Stomach smooth muscle (tissue), 2 donors: ENCODE results near the gene RND2.
"Not testable (repeated sequence)": the region's sequence is repeated elsewhere in the genome, so short reads cannot be mapped to it uniquely, and the experiment has no call there.

Source experiments
- H3K27ac ChIP-seq: one replicate; pipeline ENCODE4 v1.7.0; 2013; ENCODE audit warnings: mild to moderate bottlenecking, low read length, inconsistent platforms
- H3K27me3 ChIP-seq, 2 donors: one replicate each; pipeline ENCODE4 v1.7.0; 2013; ENCODE audit warnings: low read length in 2 of 2; ENCODE audit not compliant: insufficient read depth in 2 of 2, control insufficient read depth in 1 of 2
- H3K36me3 ChIP-seq, 2 donors: one replicate each; pipeline ENCODE4 v1.7.0; 2013; ENCODE audit warnings: low read length in 2 of 2; ENCODE audit not compliant: control insufficient read depth in 2 of 2, insufficient read depth in 2 of 2
- H3K4me1 ChIP-seq: one replicate; pipeline ENCODE4 v1.7.0; 2013; ENCODE audit warnings: low read length; ENCODE audit not compliant: control insufficient read depth, insufficient read depth
- H3K4me3 ChIP-seq, 2 donors: one replicate each; pipeline ENCODE4 v1.7.0; 2013; ENCODE audit warnings: low read length in 2 of 2
- H3K9ac ChIP-seq, 2 donors: one replicate each; pipeline ENCODE4 v1.7.0; 2013; ENCODE audit warnings: low read length in 2 of 2, mild to moderate bottlenecking in 1 of 2
- H3K9me3 ChIP-seq, 2 donors: one replicate each; pipeline ENCODE4 v1.7.0; 2013; ENCODE audit warnings: low read length in 2 of 2; ENCODE audit not compliant: control insufficient read depth in 2 of 2
- donor health status: healthy.
- donor health status: Pancreatic carcinoma.

The RND2 gene

GRCh38 chr17:43051969-43052368 lies 26.9 kb downstream of the RND2 start:
- Histone ChIP-seq H3K9ac (no peak overlapping the region), H3K27me3 (no peaks in the 10 kb centered on the region), H3K27ac (no peak overlapping the region), H3K4me3 (no peak overlapping the region), H3K9me3 (no peaks in the 10 kb centered on the region), H3K36me3 (peaks cover 0 to 4% of the 10 kb centered on the region in 2 donors), H3K4me1 (no peaks in the 10 kb centered on the region)

- H3K36me3 ChIP-seq, H3K4me3 ChIP-seq, H3K4me1 ChIP-seq: not testable (repeated sequence)
Observed at GRCh38 chr17:43053008-43053407, 28.0 kb downstream of the RND2 start.

GRCh38 chr17:43056051-43056450 lies 31.0 kb downstream of the RND2 start:
- no peaks in the 10 kb centered on the region for H3K9me3 ChIP-seq
- H3K4me1 ChIP-seq, result no peaks in the 10 kb centered on the region
- no peaks in the 10 kb centered on the region for H3K27me3 ChIP-seq
- H3K36me3 ChIP-seq, result peaks cover 0 to 2% of the 10 kb centered on the region in 2 donors
- no peak overlapping the region for H3K27ac ChIP-seq
- no peak overlapping the region for H3K9ac ChIP-seq
- no peak overlapping the region for H3K4me3 ChIP-seq

More at GRCh38 chr17:43053008-43053407, 28.0 kb downstream of the RND2 start:
- H3K27me3 ChIP-seq, H3K27ac ChIP-seq, H3K9ac ChIP-seq, H3K9me3 ChIP-seq: not testable (repeated sequence)

- H3K36me3 ChIP-seq, result no peaks in the 10 kb centered on the region
- no peaks in the 10 kb centered on the region for H3K4me1 ChIP-seq
- H3K9me3 ChIP-seq, result no peaks in the 10 kb centered on the region
- H3K27me3 ChIP-seq, result no peaks in the 10 kb centered on the region
- no peak overlapping the region for H3K9ac ChIP-seq
- H3K4me3 ChIP-seq, result no peak overlapping the region
- no peak overlapping the region for H3K27ac ChIP-seq
Observed at GRCh38 chr17:43062984-43063638, 38.1 kb downstream of the RND2 start.

- Histone ChIP-seq H3K4me1 (no peaks in the 10 kb centered on the region), H3K27me3 (no peaks in the 10 kb centered on the region), H3K27ac (no peak overlapping the region), H3K36me3 (peaks cover 0 to 4% of the 10 kb centered on the region in 2 donors), H3K9me3 (no peaks in the 10 kb centered on the region), H3K9ac (no peak overlapping the region), H3K4me3 (no peak overlapping the region)
Observed at GRCh38 chr17:43068570-43069367, 43.7 kb downstream of the RND2 start.

GRCh38 chr17:43069368-43069898 lies 44.4 kb downstream of the RND2 start:
- Histone ChIP-seq H3K4me3 (no peak overlapping the region), H3K9ac (no peak overlapping the region), H3K27ac (no peak overlapping the region), H3K9me3 (no peaks in the 10 kb centered on the region), H3K4me1 (no peaks in the 10 kb centered on the region), H3K36me3 (peaks cover 0 to 4% of the 10 kb centered on the region in 2 donors), H3K27me3 (no peaks in the 10 kb centered on the region)

- Histone ChIP-seq H3K36me3 (peaks cover 0 to 4% of the 10 kb centered on the region in 2 donors), H3K9ac (no peak overlapping the region), H3K27ac (no peak overlapping the region), H3K4me3 (no peak overlapping the region), H3K9me3 (no peaks in the 10 kb centered on the region), H3K4me1 (no peaks in the 10 kb centered on the region), H3K27me3 (no peaks in the 10 kb centered on the region)
Observed at GRCh38 chr17:43070257-43070656, 45.2 kb downstream of the RND2 start.

GRCh38 chr17:43070872-43071271 lies 45.8 kb downstream of the RND2 start:
- Histone ChIP-seq H3K4me1 (no peaks in the 10 kb centered on the region), H3K4me3 (no peak overlapping the region), H3K36me3 (peaks cover 0 to 4% of the 10 kb centered on the region in 2 donors), H3K9me3 (no peaks in the 10 kb centered on the region), H3K27ac (no peak overlapping the region), H3K9ac (no peak overlapping the region), H3K27me3 (no peaks in the 10 kb centered on the region)

GRCh38 chr17:43074869-43075268 lies 49.8 kb downstream of the RND2 start:
- Histone ChIP-seq H3K27me3 (no peaks in the 10 kb centered on the region), H3K9me3 (no peaks in the 10 kb centered on the region), H3K36me3 (peaks cover 0 to 4% of the 10 kb centered on the region in 2 donors), H3K9ac (no peak overlapping the region), H3K4me1 (no peaks in the 10 kb centered on the region), H3K4me3 (no peak overlapping the region), H3K27ac (no peak overlapping the region)

GRCh38 chr17:43079641-43080302 lies 54.7 kb downstream of the RND2 start:
- Histone ChIP-seq H3K9me3 (no peaks in the 10 kb centered on the region), H3K4me1 (no peaks in the 10 kb centered on the region), H3K4me3 (no peak overlapping the region), H3K27ac (no peak overlapping the region), H3K9ac (no peak overlapping the region), H3K27me3 (no peaks in the 10 kb centered on the region), H3K36me3 (peaks cover 3 to 11% of the 10 kb centered on the region in 2 donors)
